Limb (tissue), 2 donors: Measurements from ENCODE around the gene IFRD1.

ENCODE experiments used
- DNase-seq, 2 donors: peaks; one replicate each; pipeline ENCODE4 v3.0.0-alpha.2; 2016; ENCODE audit errors: extremely low spot score in 2 of 2

IFRD1 gene, protein sequence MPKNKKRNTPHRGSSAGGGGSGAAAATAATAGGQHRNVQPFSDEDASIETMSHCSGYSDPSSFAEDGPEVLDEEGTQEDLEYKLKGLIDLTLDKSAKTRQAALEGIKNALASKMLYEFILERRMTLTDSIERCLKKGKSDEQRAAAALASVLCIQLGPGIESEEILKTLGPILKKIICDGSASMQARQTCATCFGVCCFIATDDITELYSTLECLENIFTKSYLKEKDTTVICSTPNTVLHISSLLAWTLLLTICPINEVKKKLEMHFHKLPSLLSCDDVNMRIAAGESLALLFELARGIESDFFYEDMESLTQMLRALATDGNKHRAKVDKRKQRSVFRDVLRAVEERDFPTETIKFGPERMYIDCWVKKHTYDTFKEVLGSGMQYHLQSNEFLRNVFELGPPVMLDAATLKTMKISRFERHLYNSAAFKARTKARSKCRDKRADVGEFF

GRCh38 chr7:112449902-112450806, at the start of gene IFRD1:
IFRD1 (plus strand) TSS chr7:112450460; CDS start chr7:112450689, 229 bp downstream.
- peak; percentile 99 for DNase-seq

- no peak for DNase-seq
These were observed 45.9 kb upstream of the IFRD1 start for GRCh38 chr7:112404321-112404720.

DNA sequence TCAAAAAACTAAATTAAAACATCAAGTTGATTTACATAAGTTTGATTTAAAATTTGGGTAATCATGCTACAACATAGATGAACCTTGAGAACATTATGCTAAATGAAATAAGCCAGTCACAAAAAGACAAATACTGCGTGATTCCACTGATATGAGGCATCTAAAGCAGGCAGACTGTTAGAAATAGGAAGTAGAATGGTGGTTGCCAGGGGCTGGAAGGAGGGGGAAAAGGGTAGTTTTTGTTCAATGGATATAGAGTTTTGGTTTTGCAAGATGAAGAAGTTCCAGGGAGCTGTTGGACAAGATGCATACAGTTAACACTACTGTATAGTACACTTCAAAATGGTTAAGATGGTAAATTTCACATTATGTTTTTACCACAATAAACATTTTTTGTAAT, 45.0 kb upstream of the IFRD1 start:
- no peak for DNase-seq

DNA sequence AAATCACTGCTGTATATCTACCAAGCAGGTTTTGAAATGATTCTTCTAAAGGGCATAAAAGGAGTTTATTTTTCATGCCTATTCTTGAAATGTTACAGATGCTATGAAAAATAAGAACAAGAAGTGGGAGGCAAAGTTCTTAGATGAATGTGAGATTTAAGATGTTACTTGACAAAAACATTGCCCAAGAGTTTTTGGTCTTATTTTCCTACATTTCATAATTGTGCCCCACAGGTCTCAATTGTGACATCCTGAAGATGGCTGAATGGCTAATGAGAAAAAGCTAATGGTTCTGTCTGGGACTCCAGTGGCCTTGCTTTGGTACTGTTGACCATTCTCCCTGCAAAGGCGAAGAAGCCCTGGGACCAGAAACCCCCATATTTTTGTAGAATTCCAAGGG, 43.0 kb upstream of the IFRD1 start:
- no peak for DNase-seq

GRCh38 chr7:112410092-112410491, 40.2 kb upstream of the IFRD1 start:
- no peak for DNase-seq

DNA sequence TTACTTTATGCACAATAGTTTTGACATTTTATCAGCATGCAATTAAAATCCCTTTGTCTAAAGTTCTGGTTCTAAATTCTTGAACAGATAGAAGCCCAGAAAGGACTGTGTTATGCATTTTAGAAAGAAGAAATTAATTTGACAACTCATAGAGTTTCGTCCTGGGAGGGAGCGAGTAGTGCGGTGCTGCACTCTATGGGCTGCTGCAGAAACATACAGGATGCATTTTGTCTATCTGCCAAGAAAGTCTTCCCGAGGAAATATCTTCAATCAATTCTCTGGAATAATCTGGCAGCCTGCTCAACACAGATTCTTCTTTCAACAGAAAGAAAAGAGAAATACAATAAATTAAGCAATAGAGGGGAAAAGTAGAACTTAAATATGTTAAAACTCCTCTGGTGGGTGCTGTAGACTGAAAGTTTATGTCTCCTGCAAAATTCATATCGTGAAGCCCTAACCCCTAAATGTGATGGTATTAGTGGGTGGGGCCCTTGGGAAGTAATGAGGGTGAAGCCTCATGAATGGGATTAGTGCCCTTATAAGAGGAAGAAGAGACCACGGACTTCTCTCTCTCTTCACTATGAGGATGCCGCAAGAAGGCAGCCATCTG, 39.0 kb upstream of the IFRD1 start:
- peak in 1 of 2 donors; percentile 65 for DNase-seq

- peak in 1 of 2 donors; percentile 25 for DNase-seq
These were observed 35.3 kb upstream of the IFRD1 start for GRCh38 chr7:112414855-112415490.

- no peak for DNase-seq
These were observed 34.1 kb upstream of the IFRD1 start for GRCh38 chr7:112416127-112416526.

- no peak for DNase-seq
These were observed 30.6 kb upstream of the IFRD1 start for GRCh38 chr7:112419543-112420130.

GRCh38 chr7:112420236-112420861, 29.9 kb upstream of the IFRD1 start:
- DNase-seq = peak in 1 of 2 donors; percentile 38

- no peak for DNase-seq
These were observed 28.4 kb upstream of the IFRD1 start for GRCh38 chr7:112421666-112422486.

GRCh38 chr7:112422842-112423496, 27.3 kb upstream of the IFRD1 start:
- peak in 1 of 2 donors; percentile 44 for DNase-seq

GRCh38 chr7:112423987-112424386, 26.3 kb upstream of the IFRD1 start:
- no peak for DNase-seq

GRCh38 chr7:112427984-112428383, 22.3 kb upstream of the IFRD1 start:
- DNase-seq = no peak

DNA sequence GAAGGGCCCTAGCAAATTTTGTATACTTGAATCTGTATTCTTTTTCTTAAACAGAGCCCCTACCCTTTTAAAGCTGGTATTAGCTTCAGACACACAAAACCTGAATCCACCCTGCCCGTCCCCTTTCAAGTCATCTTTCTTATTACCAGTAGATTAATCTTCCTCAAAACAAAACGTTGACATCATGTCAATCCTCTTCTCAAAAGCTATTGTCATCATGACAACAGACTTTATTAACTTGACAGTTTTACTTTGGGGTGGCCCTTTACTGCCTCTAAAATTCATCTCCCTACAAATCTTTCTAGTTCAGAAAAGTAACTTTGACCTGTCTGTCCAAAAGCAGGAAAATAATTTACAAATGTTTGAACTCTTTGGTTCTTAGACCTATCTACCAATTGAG, 21.5 kb upstream of the IFRD1 start:
- no peak for DNase-seq

GRCh38 chr7:112430649-112431048, 19.6 kb upstream of the IFRD1 start:
- no peak for DNase-seq

DNA sequence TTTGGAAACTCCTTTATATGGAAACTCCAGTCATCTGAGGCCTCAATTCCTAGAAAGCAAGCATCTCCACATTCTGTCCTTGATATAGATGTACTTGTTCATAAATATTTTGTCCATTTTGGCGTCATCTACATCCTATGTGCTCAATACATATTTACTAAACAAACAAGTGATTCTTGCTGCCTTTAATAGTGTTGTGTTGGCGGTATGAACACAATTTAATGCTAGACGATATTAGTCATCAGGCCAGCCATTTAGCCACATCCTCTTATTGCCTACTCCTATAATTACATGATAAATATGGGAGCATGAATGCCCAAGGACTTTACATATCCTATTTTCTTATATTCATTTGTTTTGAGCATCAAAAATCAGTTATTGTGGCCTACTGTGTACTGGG, 18.5 kb upstream of the IFRD1 start:
- DNase-seq = no peak

- DNase-seq = no peak
These were observed 17.0 kb upstream of the IFRD1 start for GRCh38 chr7:112433289-112433688.

GRCh38 chr7:112437072-112437471, 13.2 kb upstream of the IFRD1 start:
- no peak for DNase-seq
